ENCODE measurements around the gene DAPK2.

Gene DAPK2

DNA sequence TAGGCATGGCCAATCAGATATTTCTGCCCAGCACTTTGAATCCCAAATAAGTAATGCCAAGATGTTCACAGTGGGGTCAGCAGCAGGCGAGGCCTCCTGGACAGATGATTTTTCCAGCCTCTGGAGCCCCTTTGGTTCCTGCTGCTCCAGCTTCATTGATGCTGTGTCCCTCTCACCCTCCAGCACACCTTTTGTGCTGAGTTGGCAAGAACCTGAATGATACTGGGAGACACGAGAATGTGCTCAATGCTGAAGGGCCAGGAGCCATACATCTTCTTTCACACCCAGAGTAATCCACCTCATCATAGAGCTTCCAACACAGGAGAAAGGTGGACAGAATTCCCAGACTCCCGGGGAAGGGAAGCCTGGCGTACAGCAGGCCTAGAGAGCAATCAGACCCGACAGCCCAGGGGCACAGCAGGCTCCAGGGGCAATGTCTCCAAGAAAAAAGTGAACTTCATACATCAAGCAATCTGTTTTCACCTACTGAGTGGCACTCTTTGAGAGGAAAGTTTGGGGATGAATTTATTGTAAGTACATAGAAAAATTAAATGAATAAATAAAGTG is 6.7 kb upstream of the DAPK2 start:
- no peak for DNase-seq

- DNase-seq, result no peak
Measured at GRCh38 chr15:64051407-64052259, 5.3 kb upstream of the DAPK2 start.

DNA sequence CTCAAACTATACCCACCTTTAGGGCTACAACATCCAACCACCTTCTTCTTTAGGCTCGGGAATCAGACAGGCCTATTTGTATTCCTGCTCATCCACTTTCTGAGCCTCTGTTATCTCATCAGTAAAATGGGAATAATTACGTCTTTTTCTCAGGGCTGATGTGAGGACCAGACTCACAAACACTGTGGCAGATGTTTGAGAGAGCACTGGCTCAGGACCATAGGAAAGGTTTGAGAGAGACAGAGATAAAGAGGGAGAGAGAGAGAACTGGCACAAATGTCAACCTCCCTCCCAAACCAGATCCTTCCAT is 4.8 kb upstream of the DAPK2 start:
- DNase-seq, result no peak

DNA sequence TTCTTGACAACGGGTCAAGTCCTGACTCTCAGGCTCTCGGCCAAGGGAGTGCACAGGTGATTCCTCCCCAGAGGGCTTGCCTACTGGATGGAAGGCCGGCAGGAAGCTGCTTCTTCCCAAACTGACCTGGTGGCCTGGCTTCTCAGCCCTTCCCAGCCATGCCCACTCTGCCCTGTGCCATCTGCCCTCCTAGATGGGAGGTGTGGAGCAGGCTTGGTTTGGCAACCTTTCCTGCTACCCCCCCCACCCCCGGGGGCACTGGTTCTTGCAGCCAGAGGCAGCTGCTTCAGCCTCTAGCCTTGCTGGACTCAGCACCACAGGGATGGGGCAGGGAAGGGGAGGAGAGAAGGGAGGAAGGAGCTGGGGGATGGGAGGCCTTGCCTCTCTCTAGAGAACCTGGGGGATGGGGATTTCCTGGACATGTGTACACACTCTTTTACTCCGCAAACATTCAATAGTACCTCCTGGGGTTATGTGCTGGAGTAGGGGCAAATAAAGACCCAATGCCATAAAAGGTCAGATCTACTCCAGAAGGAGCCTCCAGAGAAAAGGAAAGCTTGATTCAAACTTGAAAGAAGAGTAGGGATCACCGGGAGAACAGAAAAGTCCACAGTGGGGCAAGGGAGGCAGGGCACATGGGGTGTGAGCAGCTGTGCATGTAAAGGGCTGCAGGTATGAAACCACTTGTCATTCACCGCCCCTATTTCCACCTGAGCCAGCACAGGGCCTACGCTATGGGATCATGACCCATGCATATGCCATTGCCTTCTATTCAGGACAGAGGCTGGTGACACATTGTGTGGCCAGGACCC is 4.2 kb upstream of the DAPK2 start:
- DNase-seq, result no peak

DNA sequence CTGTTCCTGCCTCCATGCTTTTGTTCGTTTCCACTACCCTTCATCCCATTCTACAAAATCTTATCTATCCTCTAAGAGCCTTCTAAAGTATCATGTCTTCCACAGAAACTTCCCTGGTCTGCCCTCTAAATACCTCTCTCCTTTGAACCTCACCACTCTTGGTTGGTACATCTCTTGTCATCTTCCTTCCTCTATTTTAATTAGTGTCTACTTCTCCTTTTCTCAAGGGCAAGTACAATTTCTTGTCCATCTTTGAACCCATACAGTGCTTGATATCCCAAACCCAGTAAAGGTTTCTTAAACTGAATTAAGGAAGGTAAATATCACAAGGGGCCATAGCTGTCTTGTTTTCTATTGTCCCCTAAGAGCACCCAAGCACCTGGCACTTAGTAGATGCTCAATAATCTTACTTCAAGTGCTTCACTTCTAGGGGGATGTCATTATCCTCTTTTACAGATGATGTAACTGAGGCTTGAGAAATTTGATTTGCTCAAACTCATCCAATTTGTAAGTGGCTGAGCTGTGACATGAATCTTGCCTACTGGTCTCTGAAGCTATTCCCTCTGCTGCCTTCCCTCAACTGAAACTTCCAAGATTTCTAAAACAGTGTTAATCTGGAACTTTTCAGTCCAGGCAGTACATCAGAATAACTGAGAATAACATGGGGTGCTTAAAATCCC is 2.6 kb upstream of the DAPK2 start:
- DNase-seq, result peak; percentile 67 to 84

DNA sequence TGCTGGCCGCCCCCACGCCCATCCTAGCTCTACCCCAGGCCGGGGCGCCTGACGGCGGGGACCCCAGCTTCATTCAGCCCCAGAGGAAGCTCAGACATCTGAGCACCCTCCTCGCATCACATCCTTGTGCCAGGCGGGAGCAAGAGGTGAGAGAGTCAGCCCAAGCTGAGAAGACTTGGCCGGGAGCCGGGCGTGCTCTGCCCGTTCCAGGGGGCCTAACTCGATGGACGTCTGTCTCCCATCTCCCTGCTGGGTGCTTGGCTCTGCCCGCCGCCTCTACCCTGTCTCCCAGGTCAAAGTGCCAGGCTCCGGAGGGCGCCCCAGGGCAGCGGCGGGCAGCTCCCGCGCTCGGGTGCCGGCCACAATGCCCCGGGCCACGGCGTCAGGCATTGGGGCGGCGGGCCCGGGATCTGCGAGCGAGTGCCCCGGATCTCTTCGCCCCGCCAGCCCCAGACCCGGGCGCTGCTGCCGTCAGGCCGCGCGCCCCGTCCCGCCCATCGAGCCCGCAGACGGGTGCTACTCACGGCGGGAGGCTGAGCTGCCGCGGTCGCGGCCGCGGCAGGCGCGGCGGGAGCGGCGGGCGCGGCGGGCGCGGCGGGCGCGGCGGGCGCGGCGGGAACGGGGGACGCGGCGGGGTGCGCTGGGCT is 388 bp downstream of the DAPK2 start:
- DNase-seq, result peak in 1 of 2 experiments; percentile 29

GRCh38 chr15:64045101-64045435 is 1.2 kb downstream of the DAPK2 start:
- no peak for DNase-seq

DNA sequence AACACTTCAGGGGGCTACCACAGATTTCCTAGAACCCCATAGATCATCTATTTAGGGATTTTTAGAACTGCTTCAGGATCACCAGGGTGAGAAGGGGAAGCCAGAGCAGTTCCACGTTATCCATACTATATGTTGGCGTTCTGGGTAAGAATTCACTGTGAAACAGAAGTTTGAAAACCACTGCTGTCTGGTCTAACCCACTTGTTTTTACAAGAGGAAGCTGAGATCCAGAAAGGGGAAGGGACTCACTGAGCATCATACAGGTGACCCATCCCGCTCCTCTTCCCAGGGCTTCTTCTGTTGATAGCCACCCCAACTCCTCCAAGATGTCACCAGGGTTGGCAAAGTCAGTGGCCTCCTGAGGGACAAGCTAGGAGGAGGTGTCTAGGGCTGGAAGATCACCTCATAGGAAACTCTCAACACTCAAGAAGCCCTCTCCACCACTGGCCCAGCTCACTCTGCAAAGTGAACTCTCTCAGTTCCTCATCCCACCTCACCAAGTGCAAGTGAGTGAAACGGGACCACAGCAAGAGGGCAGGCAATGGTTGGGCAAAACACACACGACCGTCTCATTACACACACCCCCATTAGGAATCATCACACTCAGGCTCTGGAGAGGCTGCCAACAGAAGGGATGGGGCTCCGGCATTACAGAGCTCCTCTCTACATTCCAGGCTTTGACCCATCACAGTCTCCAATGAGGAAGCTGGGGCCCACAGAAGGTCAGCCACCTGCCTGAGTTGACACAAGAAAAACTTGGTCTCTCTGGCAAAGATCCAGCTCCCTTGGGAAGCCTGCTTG is 1.8 kb downstream of the DAPK2 start:
- DNase-seq, result peak; percentile 18 to 44

DNA sequence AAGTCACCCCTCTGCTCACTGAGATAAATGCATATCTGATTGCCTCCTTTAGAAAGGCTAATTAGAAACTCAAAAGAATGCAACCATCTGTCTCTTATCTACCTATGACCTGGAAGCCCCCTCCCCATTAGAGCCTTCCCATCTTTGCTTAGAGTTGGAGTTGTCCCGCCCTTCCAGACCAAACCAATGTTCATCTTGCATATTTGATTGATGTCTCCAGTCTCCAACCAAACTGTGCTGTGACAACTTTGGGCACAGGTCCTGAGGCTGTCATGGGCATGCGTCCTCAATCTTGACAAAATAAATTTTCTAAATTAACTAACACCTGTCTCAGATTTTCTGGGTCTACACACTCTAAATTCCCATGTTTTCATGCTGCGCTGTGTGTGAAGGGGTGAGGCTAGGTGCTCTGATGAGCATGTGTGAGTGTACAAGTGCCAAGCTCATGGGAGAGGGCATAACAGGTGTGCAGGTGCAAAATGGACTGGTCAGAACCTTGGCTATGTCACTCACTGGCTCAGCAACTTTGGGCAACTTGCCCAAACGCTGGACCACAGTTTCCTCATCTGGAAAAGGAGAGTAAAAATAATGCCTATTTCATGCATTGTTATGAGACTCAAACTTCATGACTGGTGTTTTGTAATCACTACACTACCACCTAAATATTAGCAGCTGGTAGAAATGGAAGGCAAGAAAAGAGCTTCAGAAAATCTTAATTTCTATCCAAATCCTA is 7.2 kb downstream of the DAPK2 start:
- peak in 1 of 2 experiments; percentile 9 for DNase-seq

DNA sequence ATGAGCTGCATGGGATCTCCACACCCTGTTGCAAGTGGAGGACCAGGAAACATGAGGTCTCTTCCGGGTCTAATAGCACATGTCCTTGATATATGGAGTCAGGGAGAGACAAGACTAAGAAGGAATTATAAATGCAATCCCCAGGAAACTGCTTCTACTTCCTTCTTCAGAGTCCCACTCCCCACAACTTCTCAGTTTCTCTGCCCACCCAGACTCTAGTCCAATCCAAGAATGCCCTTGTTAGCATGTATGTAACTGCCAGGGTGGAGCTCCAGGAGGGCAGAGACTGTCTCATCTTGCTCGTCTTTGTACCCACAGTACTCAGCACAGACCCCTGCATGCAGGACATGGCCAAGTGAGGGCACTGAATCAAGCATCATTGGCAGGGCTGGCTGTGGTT is 8.3 kb downstream of the DAPK2 start:
- DNase-seq, result no peak

DNA sequence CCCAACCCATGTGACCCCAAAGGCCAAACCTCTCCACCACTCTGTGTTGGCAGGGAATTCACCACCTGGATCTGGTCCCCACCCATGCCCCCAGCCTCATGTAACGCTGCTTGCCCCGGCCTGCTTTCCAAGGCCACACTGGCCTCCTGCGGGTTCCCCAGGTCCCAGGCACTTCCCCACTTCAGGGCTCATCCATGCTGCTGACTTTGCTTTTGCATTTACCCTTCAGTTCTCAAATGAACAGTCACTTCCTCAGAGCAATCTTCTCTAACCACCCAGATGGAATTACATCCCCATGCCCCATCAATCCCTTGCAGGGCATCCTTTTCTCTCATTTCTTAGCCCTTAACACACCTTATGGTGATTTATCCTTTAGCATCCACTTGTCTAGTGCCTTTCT is 9.2 kb downstream of the DAPK2 start:
- no peak for DNase-seq

- DNase-seq, result no peak
Measured at GRCh38 chr15:64035525-64035924, 10.8 kb downstream of the DAPK2 start.

- DNase-seq, result no peak
Measured at GRCh38 chr15:64034519-64034918, 11.8 kb downstream of the DAPK2 start.

DNA sequence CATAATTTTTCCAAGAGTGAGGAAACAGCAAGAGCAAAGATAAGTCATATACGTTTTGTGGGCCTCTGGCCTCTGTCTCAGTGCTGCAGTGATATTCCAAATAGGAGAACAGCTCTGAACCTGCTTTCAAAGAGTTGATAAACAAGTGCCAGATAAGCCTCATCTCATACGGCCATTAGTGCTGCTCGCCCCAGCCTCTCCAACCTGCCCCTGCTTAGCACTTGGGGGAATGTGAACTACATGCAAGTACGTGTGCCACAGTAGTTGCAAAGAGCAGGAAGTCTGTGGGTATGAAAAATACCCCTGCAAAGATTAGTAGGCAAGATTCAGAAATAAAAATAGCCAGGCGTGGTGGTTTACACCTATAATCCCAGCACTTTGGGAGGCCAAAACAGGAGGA is 14.0 kb downstream of the DAPK2 start:
- no peak for DNase-seq

GRCh38 chr15:64030123-64030522 is 16.2 kb downstream of the DAPK2 start:
- no peak for DNase-seq

GRCh38 chr15:64029633-64030032 is 16.7 kb downstream of the DAPK2 start:
- DNase-seq, result no peak

DNA sequence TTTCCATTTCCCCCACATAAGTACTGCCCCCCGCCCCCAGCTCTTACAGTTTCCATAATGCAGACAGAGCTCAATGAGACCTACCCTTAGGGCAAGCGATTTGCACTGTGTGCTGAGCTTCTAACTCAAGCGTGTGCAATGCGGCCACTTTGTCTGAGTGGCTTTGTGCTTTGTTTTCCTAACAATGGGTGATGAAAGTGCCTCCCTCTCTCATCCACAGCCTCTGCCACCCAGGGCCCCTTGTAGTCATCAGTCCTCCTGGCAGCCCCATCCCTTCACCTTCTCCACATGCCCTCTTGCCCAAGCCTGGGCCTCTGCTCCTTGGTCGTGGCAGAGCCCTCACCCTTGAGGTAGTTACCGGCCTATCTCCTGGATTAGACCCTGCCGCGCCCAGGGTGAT is 17.2 kb downstream of the DAPK2 start:
- DNase-seq, result no peak

DNA sequence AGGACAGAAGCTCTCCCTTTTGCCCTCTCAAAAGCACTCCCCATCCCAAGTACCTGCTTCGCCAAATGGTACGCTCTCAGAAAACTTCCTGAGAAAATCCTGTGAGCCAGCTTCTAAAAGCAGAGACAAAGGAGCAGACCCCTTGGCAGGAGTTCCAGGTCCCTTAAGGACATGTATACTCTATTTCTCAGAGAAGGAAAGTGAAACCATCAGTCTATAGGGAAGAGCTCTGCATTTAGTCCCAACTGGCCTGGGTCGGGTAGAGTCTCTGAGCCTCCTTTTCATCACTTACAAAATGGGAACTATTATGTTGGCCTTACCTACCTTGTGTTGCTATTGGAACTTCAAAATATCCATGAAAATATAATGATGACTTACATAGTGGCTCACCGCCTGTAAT is 19.7 kb downstream of the DAPK2 start:
- no peak for DNase-seq

DNA sequence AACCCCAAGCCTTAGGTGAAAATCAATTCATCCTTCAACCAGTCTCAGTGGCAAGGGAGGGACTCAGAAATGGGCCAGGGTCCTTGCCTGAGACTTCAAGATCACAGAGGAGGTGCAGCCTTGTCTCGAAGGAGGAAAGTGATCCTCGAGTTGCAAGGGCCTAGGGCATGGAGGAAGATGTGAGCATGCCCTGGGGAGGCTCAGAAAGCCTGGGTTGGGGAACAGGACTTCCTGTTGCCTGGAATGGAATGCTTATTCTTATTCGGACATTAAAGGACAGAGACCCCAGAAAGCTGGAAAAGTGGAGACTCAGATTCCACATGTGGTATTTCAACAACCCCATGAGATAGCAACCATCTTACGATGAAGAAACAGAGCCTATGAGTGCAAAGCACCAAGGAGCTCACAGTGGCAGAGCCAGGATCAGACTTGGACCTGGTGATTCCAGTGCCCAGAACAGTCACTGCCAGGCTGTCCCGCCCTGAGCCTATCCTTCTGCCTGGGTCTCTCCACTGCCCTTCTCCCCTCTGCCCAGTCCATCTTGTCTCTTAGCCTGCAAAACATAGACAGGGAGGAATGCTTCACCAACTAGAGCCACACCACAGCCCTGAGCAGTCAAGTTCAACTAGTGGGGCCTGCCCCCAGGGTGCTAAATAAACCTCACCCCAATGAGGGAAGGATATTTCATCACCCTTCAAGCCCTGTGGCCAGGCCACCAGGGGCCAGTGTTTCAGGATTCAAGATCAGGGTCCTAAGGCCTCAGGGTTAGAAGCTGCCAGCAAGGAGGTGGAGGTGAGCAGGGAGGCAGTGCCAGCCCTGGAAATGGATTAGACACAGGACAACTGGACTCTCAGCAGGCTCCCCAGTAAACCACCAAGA is 21.9 kb downstream of the DAPK2 start:
- peak in 1 of 2 experiments; percentile 19 for DNase-seq

DNA sequence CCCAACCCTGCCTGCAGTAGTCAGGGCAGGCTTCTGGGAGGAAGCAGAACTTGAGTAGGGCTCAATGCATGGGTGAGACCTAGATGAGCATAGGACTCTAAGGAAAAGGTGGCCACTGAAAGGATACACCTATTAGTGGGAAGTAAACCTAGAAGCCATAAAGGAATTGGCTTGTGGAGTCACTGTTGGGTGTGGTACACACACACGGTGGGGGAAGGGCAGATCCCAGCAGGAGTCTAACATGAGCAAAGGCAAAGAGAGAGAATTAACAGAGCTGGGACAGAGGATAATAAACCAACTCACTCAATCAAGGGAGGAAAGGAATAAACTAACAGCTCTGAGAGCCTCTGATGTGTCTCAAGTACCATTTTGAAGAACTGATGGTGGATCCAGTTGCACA is 23.1 kb downstream of the DAPK2 start:
- no peak for DNase-seq
